SK-N-SH treated with all-trans-retinoic acid at 6 μM for 48 hours (cell line): ENCODE data around the gene EIF4E.
"Not testable (repeated sequence)": the region's sequence is repeated elsewhere in the genome, so short reads cannot be mapped to it uniquely, and the experiment has no call there.

Experiments used
- ARNTL ChIP-seq: fragments of 450-650 bp; formaldehyde crosslinking; IDR thresholded peaks from 2 replicates; pipeline ENCODE4 v1.5.0; 2020; ENCODE audit warnings: low read depth, mild to moderate bottlenecking, moderate library complexity, borderline replicate concordance
- CSDC2 ChIP-seq: fragments of 250-450 bp; sonication (Bioruptor Pico); IDR thresholded peaks from 2 replicates; pipeline ENCODE4 v1.5.0; 2020; ENCODE audit warnings: mild to moderate bottlenecking, moderate library complexity
- ESRRG ChIP-seq: fragments of 250-450 bp; sonication (Bioruptor Pico); IDR thresholded peaks from 2 replicates; pipeline ENCODE4 v1.6.1; 2021; ENCODE audit warnings: mild to moderate bottlenecking
- PATZ1 ChIP-seq: fragments of 250-450 bp; sonication (Bioruptor Pico); IDR thresholded peaks from 2 replicates; pipeline ENCODE4 v1.8.0; 2020; ENCODE audit warnings: mild to moderate bottlenecking, moderate library complexity, borderline replicate concordance
- TOX ChIP-seq: fragments of 250-450 bp; sonication (Bioruptor Pico); IDR thresholded peaks from 2 replicates; pipeline ENCODE4 v1.8.0; 2021; ENCODE audit warnings: mild to moderate bottlenecking, moderate library complexity, borderline replicate concordance
- ZFP3 ChIP-seq: fragments of 250-450 bp; sonication (Bioruptor Pico); IDR thresholded peaks from 2 replicates; pipeline ENCODE4 v1.5.0; 2020; ENCODE audit warnings: mild to moderate bottlenecking, moderate library complexity
- ZFP30 ChIP-seq: fragments of 450-650 bp; formaldehyde crosslinking; IDR thresholded peaks from 2 replicates; pipeline ENCODE4 v1.5.0; 2022; ENCODE audit warnings: mild to moderate bottlenecking, moderate library complexity
- ZNF70 ChIP-seq: fragments of 450-650 bp; formaldehyde crosslinking; IDR thresholded peaks from 2 replicates; pipeline ENCODE4 v1.5.0; 2020; ENCODE audit warnings: mild to moderate bottlenecking, moderate library complexity

GRCh38 chr4:98934851-98935250 lies 5.9 kb upstream of the EIF4E start:
- TF ChIP-seq ARNTL (CRISPR knock-in tag); ZFP30 (CRISPR knock-in tag); ZFP3 (CRISPR knock-in tag); ZNF70; TOX (CRISPR knock-in tag); ESRRG (CRISPR knock-in tag); CSDC2 (CRISPR knock-in tag); PATZ1 (CRISPR knock-in tag): not testable (repeated sequence)
